H9 (cell line): ENCODE measurements around the gene MYH14. TPM values are rescaled to one million over a fixed set of nuclear protein-coding genes. Genes with fewer than 3 reads are reported as not detected.

Experiments used
- DNase-seq: peaks from one replicate; pipeline ENCODE4 v3.0.0-alpha.2; 2017
- H2AFZ ChIP-seq: one replicate; pipeline ENCODE4 v1.6.1; 2013; ENCODE audit warnings: mild to moderate bottlenecking, low read length, control low read depth, moderate library complexity
- H2AK5ac ChIP-seq: 2 replicates; pipeline ENCODE4 v1.6.1; 2013; ENCODE audit warnings: low read length, control low read depth, mixed read lengths; ENCODE audit not compliant: insufficient read length
- H2BK120ac ChIP-seq: one replicate; pipeline ENCODE4 v1.6.1; 2013; ENCODE audit warnings: low read depth, mild to moderate bottlenecking, low read length, control low read depth, inconsistent platforms; ENCODE audit not compliant: poor library complexity, severe bottlenecking
- H2BK12ac ChIP-seq: 2 replicates; pipeline ENCODE4 v1.6.1; 2013; ENCODE audit warnings: low read length, control low read depth, mixed read lengths, low read depth; ENCODE audit not compliant: insufficient read length
- H2BK15ac ChIP-seq: 2 replicates; pipeline ENCODE4 v1.6.1; 2013; ENCODE audit warnings: low read depth, low read length, control low read depth
- H2BK20ac ChIP-seq: one replicate; pipeline ENCODE4 v1.6.1; 2013; ENCODE audit warnings: low read depth, mild to moderate bottlenecking, low read length, control low read depth, inconsistent platforms; ENCODE audit not compliant: poor library complexity, severe bottlenecking
- H2BK5ac ChIP-seq: 2 replicates; pipeline ENCODE4 v1.6.1; 2013; ENCODE audit warnings: low read length, control low read depth, mixed read lengths; ENCODE audit not compliant: insufficient read length
- H3K14ac ChIP-seq: 2 replicates; pipeline ENCODE4 v1.6.1; 2013; ENCODE audit warnings: low read length, control low read depth; ENCODE audit not compliant: insufficient read depth
- H3K18ac ChIP-seq: 2 replicates; pipeline ENCODE4 v1.6.1; 2013; ENCODE audit warnings: low read depth, mild to moderate bottlenecking, mixed read lengths, low read length, control low read depth; ENCODE audit not compliant: insufficient read length
- H3K23ac ChIP-seq: 2 replicates; pipeline ENCODE4 v1.6.1; 2013; ENCODE audit warnings: low read length, control low read depth, mixed read lengths, low read depth; ENCODE audit not compliant: insufficient read length
- H3K23me2 ChIP-seq: 2 replicates; pipeline ENCODE4 v1.6.1; 2013; ENCODE audit warnings: low read depth, mild to moderate bottlenecking, mixed read lengths, low read length, control low read depth; ENCODE audit not compliant: insufficient read length, poor library complexity, severe bottlenecking
- H3K27ac ChIP-seq: 2 replicates; pipeline ENCODE4 v1.5.1; 2013; ENCODE audit warnings: low read length, control low read depth, mixed read lengths, low read depth; ENCODE audit not compliant: insufficient read length
- H3K27me3 ChIP-seq: 2 replicates; pipeline ENCODE4 v1.6.1; 2013; ENCODE audit warnings: low read length, control low read depth, inconsistent platforms; ENCODE audit not compliant: insufficient read depth
- H3K4ac ChIP-seq: 2 replicates; pipeline ENCODE4 v1.6.1; 2013; ENCODE audit warnings: low read depth, mild to moderate bottlenecking, control low read depth, inconsistent platforms, low read length, moderate library complexity
- H3K4me1 ChIP-seq: 2 replicates; pipeline ENCODE4 v1.6.1; 2013; ENCODE audit warnings: low read length, control low read depth, inconsistent platforms; ENCODE audit not compliant: insufficient read depth
- H3K4me2 ChIP-seq: 2 replicates; pipeline ENCODE4 v1.6.1; 2013; ENCODE audit warnings: low read length, control low read depth, mixed read lengths; ENCODE audit not compliant: insufficient read length, insufficient read depth
- H3K56ac ChIP-seq: 2 replicates; pipeline ENCODE4 v1.6.1; 2013; ENCODE audit warnings: low read depth, mild to moderate bottlenecking, mixed read lengths, low read length, control low read depth; ENCODE audit not compliant: insufficient read length
- H3K79me1 ChIP-seq: 2 replicates; pipeline ENCODE4 v1.6.1; 2013; ENCODE audit warnings: low read depth, mild to moderate bottlenecking, moderate library complexity, low read length, control low read depth, inconsistent platforms; ENCODE audit not compliant: insufficient read depth, poor library complexity, severe bottlenecking
- H3K79me2 ChIP-seq: 2 replicates; pipeline ENCODE4 v1.6.1; 2013; ENCODE audit warnings: low read length, control low read depth, inconsistent platforms; ENCODE audit not compliant: insufficient read depth
- H3K9ac ChIP-seq: 2 replicates; pipeline ENCODE4 v1.6.1; 2013; ENCODE audit warnings: low read length, control low read depth, mixed read lengths; ENCODE audit not compliant: insufficient read length; ENCODE audit errors: extremely low read depth
- H3K9me3 ChIP-seq: one replicate; pipeline ENCODE4 v1.6.1; 2013; ENCODE audit warnings: low read depth, low read length, inconsistent platforms; ENCODE audit not compliant: control insufficient read depth
- H3T11ph ChIP-seq: one replicate; pipeline ENCODE4 v1.6.1; 2013; ENCODE audit warnings: mild to moderate bottlenecking, low read length, control low read depth, inconsistent platforms
- H4K20me1 ChIP-seq: one replicate; pipeline ENCODE4 v1.6.1; 2013; ENCODE audit not compliant: control insufficient read depth, insufficient read length, insufficient read depth
- H4K5ac ChIP-seq: 2 replicates; pipeline ENCODE4 v1.6.1; 2013; ENCODE audit warnings: low read depth, mild to moderate bottlenecking, mixed read lengths, low read length, control low read depth; ENCODE audit not compliant: insufficient read length
- H4K8ac ChIP-seq: replicated peaks from 2 replicates; pipeline ENCODE4 v1.6.1; 2013; ENCODE audit warnings: low read length, control low read depth, mixed read lengths, low read depth; ENCODE audit not compliant: insufficient read length
- H4K91ac ChIP-seq: 2 replicates; pipeline ENCODE4 v1.6.1; 2013; ENCODE audit warnings: low read depth, mild to moderate bottlenecking, moderate library complexity, mixed read lengths, low read length, control low read depth; ENCODE audit not compliant: insufficient read length
- H3K27ac Mint-ChIP-seq, 3 experiments: 2 replicates in 2 of 3; 3 replicates in 1 of 3; pipeline ENCODE4 v1.8.0; 2020 to 2021; ENCODE audit warnings: mixed read lengths in 3 of 3, mild to moderate bottlenecking in 1 of 3, moderate library complexity in 1 of 3
- H3K27me3 Mint-ChIP-seq: 2 replicates; pipeline ENCODE4 v1.8.0; 2021; ENCODE audit warnings: low read depth, mild to moderate bottlenecking, moderate library complexity, mixed read lengths
- H3K36me3 Mint-ChIP-seq, 3 experiments: 2 replicates in 2 of 3; 3 replicates in 1 of 3; pipeline ENCODE4 v1.8.0; 2020 to 2021; ENCODE audit warnings: low read depth in 3 of 3, mixed read lengths in 3 of 3; ENCODE audit not compliant: insufficient read depth in 1 of 3
- H3K4me1 Mint-ChIP-seq, 2 experiments: 2 replicates each; pipeline ENCODE4 v1.8.0; 2020; ENCODE audit warnings: mixed read lengths in 2 of 2
- H3K4me3 Mint-ChIP-seq, 2 experiments: 2 replicates in 1 of 2; 3 replicates in 1 of 2; pipeline ENCODE4 v1.8.0; 2020 to 2021; ENCODE audit warnings: mild to moderate bottlenecking in 2 of 2, mixed read lengths in 2 of 2, moderate library complexity in 1 of 2
- H3K9me3 Mint-ChIP-seq, 2 experiments: 2 replicates in 1 of 2; 3 replicates in 1 of 2; pipeline ENCODE4 v1.8.0; 2020; ENCODE audit warnings: mild to moderate bottlenecking in 2 of 2, mixed read lengths in 2 of 2, moderate library complexity in 1 of 2
- CTCF ChIP-seq: fragments of 200-600 bp; sonication (generic); conservative IDR thresholded peaks from 3 replicates; pipeline ENCODE4 v1.8.0; 2021; ENCODE audit warnings: antibody characterized with exemption, mild to moderate bottlenecking
- WGBS: extraction: QIAGEN DNeasy Blood & Tissue Kit; methylation state at CpG from one replicate; pipeline ENCODE4 v1.1.7; 2013; ENCODE audit warnings: missing lambda C conversion rate, low lambda C conversion rate, mixed read lengths; ENCODE audit not compliant: insufficient read length; ENCODE audit errors: extremely low coverage; 5-methylcytosine and 5-hydroxymethylcytosine counted together
- total RNA-seq: library from RNA; stranded (reverse); gene quantifications from 2 replicates; pipeline ENCODE4 v1.2.1, GENCODE V29; 2021

MYH14 gene
- total RNA-seq, 1 experiment from 2014 or later: 27.7 TPM

- Histone ChIP-seq H2BK5ac (no peak overlapping the region), H3K14ac (no peak overlapping the region), H3K79me2 (no peaks in the 10 kb centered on the region), H2BK12ac (no peak overlapping the region), H3K4me2 (no peak overlapping the region), H2AFZ (no peak overlapping the region), H3K18ac (no peak overlapping the region), H3K23me2 (no peaks in the 10 kb centered on the region), H4K20me1 (no peaks in the 10 kb centered on the region), H3K9me3 (peaks cover 8% of the 10 kb centered on the region), H2BK120ac (no peak overlapping the region), H2BK15ac (no peak overlapping the region), H3K79me1 (no peaks in the 10 kb centered on the region), H3K23ac (no peak overlapping the region), H3K9ac (no peak overlapping the region), H3K4me1 (no peaks in the 10 kb centered on the region), H4K91ac (no peak overlapping the region), H2AK5ac (no peak overlapping the region), H4K8ac (no peak overlapping the region), H3K4ac (no peak overlapping the region), H3T11ph (no peak overlapping the region), H2BK20ac (no peak overlapping the region), H3K56ac (no peak overlapping the region), H4K5ac (no peak overlapping the region), H3K27ac (no peak overlapping the region), H3K27me3 (no peaks in the 10 kb centered on the region)
- no peak for DNase-seq
- WGBS: no CpG with 5 or more reads among the region's 9 CpGs
- peaks cover 12% of the 10 kb centered on the region for H3K27me3 Mint-ChIP-seq
- H3K36me3 Mint-ChIP-seq: peaks cover 0 to 2% (median 0%) of the 10 kb centered on the region in 3 experiments; a peak in 1 of 7 replicates
- no peak overlapping the region for H3K4me3 Mint-ChIP-seq
- H3K9me3 Mint-ChIP-seq: peaks cover 2 to 12% of the 10 kb centered on the region in 2 experiments; a peak in 3 of 5 replicates
- H3K4me1 Mint-ChIP-seq: peaks cover 0 to 3% of the 10 kb centered on the region in 2 experiments; a peak in 1 of 4 replicates
- TF ChIP-seq CTCF: no peak
- H3K27ac Mint-ChIP-seq: no peak overlapping the region
These were observed 26.6 kb upstream of the MYH14 start for GRCh38 chr19:50176775-50177174.
